Stimulated activated naive CD8-positive, alpha-beta T cell treated with anti-CD3 and anti-CD28 coated beads, Interleukin-15, Interleukin-2, amounts not matched to agents 100 ng/mL and 50 ng/mL, for 24 hours (primary cell): ENCODE results near the gene SMCO1.
"Not testable (repeated sequence)": the region's sequence is repeated elsewhere in the genome, so short reads cannot be mapped to it uniquely, and the experiment has no call there.

Experiments used
- H3K27ac Mint-ChIP-seq: one replicate; pipeline ENCODE4 v1.8.0; 2021; ENCODE audit warnings: mild to moderate bottlenecking, mixed read lengths
- H3K27me3 Mint-ChIP-seq: one replicate; pipeline ENCODE4 v1.8.0; 2021; ENCODE audit warnings: mixed read lengths
- H3K36me3 Mint-ChIP-seq: one replicate; pipeline ENCODE4 v1.8.0; 2021; ENCODE audit warnings: low read depth, mixed read lengths
- H3K4me1 Mint-ChIP-seq: one replicate; pipeline ENCODE4 v1.8.0; 2021; ENCODE audit warnings: low read depth, mixed read lengths
- H3K4me3 Mint-ChIP-seq: one replicate; pipeline ENCODE4 v1.8.0; 2021; ENCODE audit warnings: mild to moderate bottlenecking, mixed read lengths
- H3K9me3 Mint-ChIP-seq: one replicate; pipeline ENCODE4 v1.8.0; 2021; ENCODE audit warnings: mixed read lengths

Gene SMCO1, protein sequence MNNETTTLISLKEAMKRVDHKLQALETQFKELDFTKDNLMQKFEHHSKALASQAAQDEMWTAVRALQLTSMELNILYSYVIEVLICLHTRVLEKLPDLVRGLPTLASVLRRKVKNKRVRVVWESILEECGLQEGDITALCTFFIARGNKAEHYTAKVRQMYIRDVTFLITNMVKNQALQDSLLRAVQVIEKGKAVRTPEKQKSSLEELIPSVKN

GRCh38 chr3:196514913-196515621, at the start of gene SMCO1:
Gene SMCO1, minus strand, starts transcription at chr3:196515346. Its CDS starts 137 bp downstream, at chr3:196515209.
- Mint-ChIP-seq H3K4me3 (no peak within 1 kb of the TSS), H3K27me3 (no peaks in the 10 kb centered on the region), H3K27ac (no peak within 1 kb of the TSS), H3K9me3 (peaks cover 14% of the 10 kb centered on the region), H3K36me3 (peaks cover 9% of the 10 kb centered on the region), H3K4me1 (no peaks in the 10 kb centered on the region)

DNA sequence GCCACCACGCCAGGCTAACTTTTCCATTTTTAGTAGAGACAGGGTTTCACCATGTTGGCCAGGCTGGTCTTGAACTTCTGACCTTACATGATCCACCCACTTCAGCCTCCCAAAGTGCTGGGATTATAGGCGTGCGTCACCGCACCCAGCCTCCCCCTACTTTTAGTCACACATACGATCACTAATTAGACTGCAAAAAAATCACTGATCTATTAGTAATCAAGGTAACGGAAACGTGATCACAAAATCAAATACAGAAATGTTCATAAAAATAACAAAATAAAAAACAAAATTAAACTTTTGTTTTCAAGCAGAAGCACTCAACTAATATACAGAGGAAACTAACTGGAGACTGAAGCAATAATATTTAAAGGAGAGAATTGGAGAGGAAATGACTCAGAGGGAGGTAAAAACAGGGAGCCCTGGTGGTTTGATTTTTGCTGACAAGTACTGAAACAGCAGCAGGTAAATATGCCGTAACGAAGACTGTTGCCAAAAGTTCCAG, 48.6 kb upstream of the SMCO1 start:
- H3K9me3 Mint-ChIP-seq = no peaks in the 10 kb centered on the region
- peaks cover 48% of the 10 kb centered on the region for H3K4me1 Mint-ChIP-seq
- no peak overlapping the region for H3K4me3 Mint-ChIP-seq
- no peaks in the 10 kb centered on the region for H3K27me3 Mint-ChIP-seq
- peaks cover 19% of the 10 kb centered on the region for H3K36me3 Mint-ChIP-seq
- H3K27ac Mint-ChIP-seq = peak overlapping the region; percentile 50

DNA sequence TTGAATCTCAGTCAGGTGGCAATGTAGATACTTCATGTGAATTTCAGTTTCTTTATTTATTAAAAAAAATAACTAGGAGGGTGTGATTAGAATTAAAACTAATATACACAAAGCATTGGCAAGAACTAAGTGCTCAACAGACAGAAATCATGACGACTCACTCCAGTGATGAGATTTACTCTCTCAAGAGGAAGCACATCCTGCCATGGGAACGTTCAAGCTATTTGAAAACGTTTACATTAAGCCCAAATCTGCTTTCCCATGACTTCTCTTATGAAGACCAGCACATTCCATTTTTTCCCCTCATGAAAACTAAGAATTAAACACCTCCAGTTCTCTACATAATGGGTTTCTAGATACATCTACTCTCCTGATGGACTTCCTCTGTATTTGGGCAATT, 44.7 kb upstream of the SMCO1 start:
- peaks cover 20% of the 10 kb centered on the region for H3K36me3 Mint-ChIP-seq
- H3K4me3 Mint-ChIP-seq = no peak overlapping the region
- no peak overlapping the region for H3K27ac Mint-ChIP-seq
- H3K4me1 Mint-ChIP-seq = peaks cover 29% of the 10 kb centered on the region
- no peaks in the 10 kb centered on the region for H3K9me3 Mint-ChIP-seq
- no peaks in the 10 kb centered on the region for H3K27me3 Mint-ChIP-seq

DNA sequence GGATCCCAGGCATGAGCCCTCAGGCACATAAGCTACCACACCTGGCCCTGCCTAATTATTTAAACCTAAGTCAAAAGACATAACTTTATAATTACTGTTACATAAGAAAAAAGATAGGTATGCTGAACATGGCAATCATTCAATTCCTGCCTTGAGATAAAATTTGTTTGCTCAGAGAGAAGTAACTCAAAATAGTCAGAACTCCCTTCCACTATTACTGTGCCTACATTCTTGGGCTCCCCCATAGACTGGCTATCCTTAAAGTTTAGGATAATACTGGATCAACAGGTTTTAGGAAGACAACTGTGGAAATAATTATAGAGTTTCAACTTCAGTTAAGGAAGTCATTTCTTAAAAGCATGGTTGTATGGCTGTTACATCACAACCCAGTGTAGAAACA, 43.3 kb upstream of the SMCO1 start:
- peaks cover 21% of the 10 kb centered on the region for H3K36me3 Mint-ChIP-seq
- H3K4me1 Mint-ChIP-seq = peaks cover 15% of the 10 kb centered on the region
- no peak overlapping the region for H3K4me3 Mint-ChIP-seq
- no peaks in the 10 kb centered on the region for H3K27me3 Mint-ChIP-seq
- H3K9me3 Mint-ChIP-seq = no peaks in the 10 kb centered on the region
- H3K27ac Mint-ChIP-seq = no peak overlapping the region

GRCh38 chr3:196557236-196557635, 42.1 kb upstream of the SMCO1 start:
- Mint-ChIP-seq H3K9me3 (no peaks in the 10 kb centered on the region), H3K36me3 (peaks cover 21% of the 10 kb centered on the region), H3K27me3 (no peaks in the 10 kb centered on the region), H3K27ac (no peak overlapping the region), H3K4me3 (no peak overlapping the region), H3K4me1 (peaks cover 9% of the 10 kb centered on the region)

DNA sequence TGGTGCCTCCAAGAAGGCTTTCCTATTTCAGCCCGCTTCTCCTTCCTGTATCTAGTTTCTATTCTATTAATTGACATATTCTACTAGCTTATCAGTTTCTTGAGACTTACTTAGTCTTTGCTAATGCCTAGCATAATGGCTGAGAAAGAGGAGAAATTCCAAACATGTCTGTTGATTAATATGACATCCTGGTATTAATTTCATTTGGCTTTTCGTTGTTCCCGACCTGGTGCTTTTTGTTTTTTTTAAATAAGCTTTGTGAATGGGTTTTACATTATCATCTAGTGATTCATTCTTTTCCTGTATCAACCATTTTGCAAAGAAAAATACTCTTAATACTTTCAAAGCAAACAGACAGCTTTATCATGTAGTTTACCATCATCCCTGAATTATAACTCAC, 40.1 kb upstream of the SMCO1 start:
- H3K27me3 Mint-ChIP-seq = no peaks in the 10 kb centered on the region
- peaks cover 5% of the 10 kb centered on the region for H3K4me1 Mint-ChIP-seq
- H3K4me3 Mint-ChIP-seq = no peak overlapping the region
- peaks cover 14% of the 10 kb centered on the region for H3K36me3 Mint-ChIP-seq
- peaks cover 2% of the 10 kb centered on the region for H3K9me3 Mint-ChIP-seq
- no peak overlapping the region for H3K27ac Mint-ChIP-seq

GRCh38 chr3:196554205-196554604, 39.1 kb upstream of the SMCO1 start:
- peaks cover 12% of the 10 kb centered on the region for H3K36me3 Mint-ChIP-seq
- H3K4me3 Mint-ChIP-seq = no peak overlapping the region
- no peaks in the 10 kb centered on the region for H3K27me3 Mint-ChIP-seq
- no peak overlapping the region for H3K27ac Mint-ChIP-seq
- peaks cover 4% of the 10 kb centered on the region for H3K4me1 Mint-ChIP-seq
- peaks cover 7% of the 10 kb centered on the region for H3K9me3 Mint-ChIP-seq

- H3K4me1 Mint-ChIP-seq = peaks cover 4% of the 10 kb centered on the region
- peaks cover 12% of the 10 kb centered on the region for H3K36me3 Mint-ChIP-seq
- peaks cover 7% of the 10 kb centered on the region for H3K9me3 Mint-ChIP-seq
- no peak overlapping the region for H3K27ac Mint-ChIP-seq
- no peak overlapping the region for H3K4me3 Mint-ChIP-seq
- H3K27me3 Mint-ChIP-seq = no peaks in the 10 kb centered on the region
These were observed 38.4 kb upstream of the SMCO1 start for GRCh38 chr3:196553551-196553950.

- Mint-ChIP-seq H3K36me3 (peaks cover 12% of the 10 kb centered on the region), H3K4me3 (no peak overlapping the region), H3K4me1 (peaks cover 4% of the 10 kb centered on the region), H3K27ac (no peak overlapping the region), H3K9me3 (peaks cover 7% of the 10 kb centered on the region), H3K27me3 (no peaks in the 10 kb centered on the region)
These were observed 37.1 kb upstream of the SMCO1 start for GRCh38 chr3:196552253-196552652.

GRCh38 chr3:196550172-196550571, 35.0 kb upstream of the SMCO1 start:
- not testable (repeated sequence) for H3K4me3 Mint-ChIP-seq, H3K9me3 Mint-ChIP-seq, H3K27ac Mint-ChIP-seq, H3K27me3 Mint-ChIP-seq, H3K4me1 Mint-ChIP-seq, H3K36me3 Mint-ChIP-seq

GRCh38 chr3:196549312-196549711, 34.2 kb upstream of the SMCO1 start:
- not testable (repeated sequence) for H3K4me1 Mint-ChIP-seq, H3K27me3 Mint-ChIP-seq, H3K4me3 Mint-ChIP-seq, H3K9me3 Mint-ChIP-seq, H3K27ac Mint-ChIP-seq, H3K36me3 Mint-ChIP-seq

GRCh38 chr3:196547067-196547466, 31.9 kb upstream of the SMCO1 start:
- Mint-ChIP-seq H3K36me3 (peaks cover 3% of the 10 kb centered on the region), H3K4me1 (no peaks in the 10 kb centered on the region), H3K4me3 (no peak overlapping the region), H3K9me3 (peaks cover 7% of the 10 kb centered on the region), H3K27me3 (no peaks in the 10 kb centered on the region), H3K27ac (no peak overlapping the region)

DNA sequence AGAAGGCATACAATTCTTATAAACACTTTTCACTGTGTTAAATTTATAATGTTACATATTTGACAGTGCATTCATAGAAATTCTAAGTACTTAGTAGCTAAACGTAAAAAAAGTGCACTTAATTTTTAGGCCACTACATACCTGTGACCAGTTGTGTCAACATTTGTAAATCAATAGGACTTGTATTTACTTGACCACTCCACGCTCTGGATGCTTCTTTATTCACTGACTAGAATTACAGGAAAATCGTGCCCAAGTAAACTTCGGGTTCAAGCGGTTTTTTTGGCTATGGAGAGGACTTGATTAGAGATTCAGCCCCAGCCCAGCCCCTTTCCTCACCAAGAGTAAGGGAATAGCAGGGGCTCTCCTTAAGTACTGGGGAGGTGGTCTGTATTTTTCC, 31.4 kb upstream of the SMCO1 start:
- no peak overlapping the region for H3K27ac Mint-ChIP-seq
- no peaks in the 10 kb centered on the region for H3K4me1 Mint-ChIP-seq
- no peaks in the 10 kb centered on the region for H3K36me3 Mint-ChIP-seq
- H3K27me3 Mint-ChIP-seq = no peaks in the 10 kb centered on the region
- H3K4me3 Mint-ChIP-seq = no peak overlapping the region
- H3K9me3 Mint-ChIP-seq = peaks cover 7% of the 10 kb centered on the region

GRCh38 chr3:196544491-196544992, 29.4 kb upstream of the SMCO1 start:
- no peaks in the 10 kb centered on the region for H3K36me3 Mint-ChIP-seq
- no peaks in the 10 kb centered on the region for H3K4me1 Mint-ChIP-seq
- no peak overlapping the region for H3K27ac Mint-ChIP-seq
- H3K4me3 Mint-ChIP-seq = no peak overlapping the region
- no peaks in the 10 kb centered on the region for H3K9me3 Mint-ChIP-seq
- no peaks in the 10 kb centered on the region for H3K27me3 Mint-ChIP-seq

GRCh38 chr3:196541684-196542445, 26.7 kb upstream of the SMCO1 start:
- H3K36me3 Mint-ChIP-seq = no peaks in the 10 kb centered on the region
- no peaks in the 10 kb centered on the region for H3K4me1 Mint-ChIP-seq

More at GRCh38 chr3:196541684-196542445, 26.7 kb upstream of the SMCO1 start:
- Mint-ChIP-seq H3K27ac (no peak overlapping the region), H3K4me3 (no peak overlapping the region), H3K27me3 (peaks cover 4% of the 10 kb centered on the region), H3K9me3 (no peaks in the 10 kb centered on the region)
